ENCODE results near the gene ITIH1.
"Not testable (repeated sequence)": the region's sequence is repeated elsewhere in the genome, so short reads cannot be mapped to it uniquely, and the experiment has no call there.

Gene ITIH1

DNA sequence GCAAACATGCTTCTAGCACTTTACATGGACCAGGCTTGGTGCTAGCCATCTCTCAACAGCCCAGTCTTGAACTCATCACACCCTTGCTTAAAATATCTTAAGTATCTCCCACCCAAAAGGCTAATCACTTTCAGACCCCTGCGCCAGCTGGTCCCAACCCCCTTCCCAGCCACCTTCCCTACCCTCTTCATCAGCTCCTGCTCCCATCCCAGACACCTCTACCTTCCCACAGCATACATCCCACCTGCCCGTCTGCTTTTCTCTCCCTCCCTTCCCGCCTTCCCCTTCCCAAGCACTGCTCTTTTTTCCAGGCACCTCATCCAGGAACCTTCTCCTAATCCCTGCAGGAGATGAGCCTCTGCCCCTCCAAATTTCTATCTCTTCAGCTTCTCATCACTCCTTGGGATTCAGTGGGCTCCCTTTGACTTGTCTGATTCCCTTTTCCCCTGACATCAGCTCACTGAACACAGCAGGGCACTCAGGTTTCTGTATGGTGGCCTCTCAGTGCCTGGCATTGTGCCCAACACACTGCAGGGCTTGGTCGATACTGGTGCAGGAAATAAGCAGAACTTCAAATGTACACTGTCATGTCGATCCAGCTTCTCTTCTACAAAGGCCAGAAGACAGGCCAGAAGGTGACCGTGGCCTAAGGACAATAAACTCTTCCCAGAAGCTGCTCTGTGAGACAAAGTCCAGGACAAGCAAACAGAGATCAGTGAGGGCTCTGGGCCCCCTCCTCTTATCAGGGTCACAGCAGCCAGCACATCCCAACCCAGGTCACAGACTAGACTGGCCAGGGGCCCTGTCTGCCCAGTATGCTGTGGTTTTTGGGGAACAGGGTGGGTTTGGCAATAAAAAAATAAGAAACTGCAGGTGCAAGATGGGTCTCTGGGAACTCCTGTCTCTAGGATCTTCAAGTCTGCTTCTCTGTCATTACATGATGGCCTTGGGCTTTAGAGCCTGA lies 2.2 kb upstream of the ITIH1 start:
- DNase-seq = no peak

DNA sequence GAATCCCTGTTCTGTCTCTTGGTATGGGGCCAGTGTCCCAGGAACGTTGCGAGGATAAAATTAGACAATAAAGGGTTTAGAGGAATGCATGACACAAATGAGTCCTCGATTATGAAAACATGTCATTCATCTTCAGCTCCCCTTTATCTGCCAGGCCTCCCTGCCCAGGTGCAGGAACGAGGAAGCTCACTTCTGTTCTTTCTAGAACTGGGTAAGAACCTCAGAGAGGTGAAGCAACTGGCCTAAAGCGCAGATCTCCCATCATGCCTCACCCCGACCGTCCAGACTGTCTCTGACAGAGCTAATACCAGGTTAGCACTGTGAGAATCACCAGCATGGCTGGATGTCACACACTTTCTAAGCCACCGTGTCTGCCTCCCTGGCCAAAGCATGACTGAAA lies 1.5 kb upstream of the ITIH1 start:
- no peak for DNase-seq

DNA sequence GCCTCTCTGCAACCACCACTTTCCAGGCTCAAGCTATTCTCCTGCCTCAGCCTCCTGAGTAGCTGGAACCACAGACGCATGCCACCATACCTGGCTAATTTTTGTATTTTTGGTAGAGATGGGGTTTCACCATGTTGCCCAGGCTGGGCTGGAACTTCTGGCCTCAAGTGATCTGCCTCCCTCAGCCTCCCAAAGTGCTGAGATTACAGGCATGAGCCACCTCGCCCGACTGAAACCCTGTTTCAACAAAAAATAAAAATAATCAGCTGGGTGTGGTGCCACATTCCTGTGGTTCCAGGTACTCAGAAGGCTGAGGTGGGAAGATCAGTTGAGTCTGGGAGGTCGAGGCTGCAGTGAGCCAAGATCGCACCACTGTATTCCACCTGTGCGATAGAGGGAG lies 913 bp upstream of the ITIH1 start:
- DNase-seq = not testable (repeated sequence)

DNA sequence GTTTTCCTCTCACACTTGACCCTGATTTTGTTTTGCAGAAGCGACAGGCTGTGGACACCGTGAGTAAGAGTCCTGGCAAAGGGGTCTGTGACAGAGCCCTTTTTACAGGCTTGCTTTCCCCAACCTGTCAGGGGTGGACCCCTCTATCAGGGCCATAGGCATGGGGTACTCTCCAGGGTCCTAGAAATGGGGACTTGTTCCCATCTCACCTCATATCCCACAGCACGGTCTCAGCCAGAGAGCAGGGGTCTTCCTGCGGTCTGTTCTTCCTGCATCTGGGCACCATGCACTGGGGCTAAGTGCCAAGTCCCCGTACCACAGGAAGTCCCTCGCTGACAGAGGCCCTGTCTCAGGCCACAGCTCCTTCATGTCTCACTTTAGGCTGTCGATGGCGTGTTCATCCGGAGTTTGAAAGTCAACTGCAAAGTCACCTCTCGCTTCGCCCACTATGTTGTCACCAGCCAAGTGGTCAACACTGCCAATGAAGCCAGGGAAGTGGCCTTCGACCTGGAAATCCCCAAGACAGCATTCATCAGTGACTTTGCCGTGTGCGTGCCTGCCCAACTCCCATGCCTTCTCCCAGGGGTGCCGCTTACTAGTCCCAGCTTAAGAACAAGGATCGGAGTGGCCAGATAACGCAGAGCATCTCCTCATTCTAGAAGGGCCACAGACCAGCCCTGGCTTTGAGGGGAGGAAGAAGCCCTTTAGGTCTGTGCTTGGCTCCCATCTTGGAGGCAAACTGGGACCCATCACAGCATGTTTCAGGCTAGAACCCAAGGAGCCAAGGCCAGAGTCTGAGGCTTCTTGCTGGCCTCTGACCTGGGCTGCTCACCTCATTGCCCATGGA lies 783 bp downstream of the ITIH1 start:
- no peak for DNase-seq

DNA sequence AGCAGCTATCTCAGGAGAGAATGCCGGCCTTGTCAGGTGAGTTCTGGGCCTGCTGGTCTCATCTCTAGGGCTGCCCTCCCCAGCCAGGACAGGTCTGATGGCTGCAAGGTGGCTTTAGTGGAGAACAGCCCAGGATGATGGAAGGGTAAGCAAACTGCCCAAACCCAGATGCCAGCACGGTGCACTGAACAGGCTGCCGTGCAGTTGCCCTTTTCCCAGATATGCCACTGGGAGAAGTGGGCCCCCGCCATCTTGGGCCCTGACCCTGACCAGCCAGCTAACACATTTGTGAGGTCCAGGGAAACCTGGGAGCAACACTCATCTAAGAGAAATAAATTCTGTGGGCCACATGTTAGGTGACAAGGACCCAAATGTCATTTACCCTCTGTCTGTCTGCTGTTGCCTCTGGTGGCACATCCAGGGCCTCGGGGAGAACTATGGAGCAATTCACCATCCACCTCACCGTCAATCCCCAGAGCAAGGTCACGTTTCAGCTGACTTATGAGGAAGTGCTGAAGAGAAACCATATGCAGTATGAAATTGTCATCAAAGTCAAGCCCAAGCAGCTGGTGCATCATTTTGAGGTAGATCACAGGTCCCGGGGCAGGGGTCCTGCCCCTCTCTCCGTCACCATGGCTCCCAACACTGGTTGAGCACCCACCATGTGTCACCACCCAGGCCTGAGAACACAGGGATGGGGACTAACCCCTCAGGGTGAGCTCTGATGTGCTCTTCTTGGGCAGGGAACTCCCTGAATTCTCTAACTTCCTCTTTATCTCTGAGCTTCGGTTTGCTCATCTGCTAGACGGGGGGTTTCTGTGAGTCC lies 1.8 kb downstream of the ITIH1 start:
- peak; percentile 4 for DNase-seq

DNA sequence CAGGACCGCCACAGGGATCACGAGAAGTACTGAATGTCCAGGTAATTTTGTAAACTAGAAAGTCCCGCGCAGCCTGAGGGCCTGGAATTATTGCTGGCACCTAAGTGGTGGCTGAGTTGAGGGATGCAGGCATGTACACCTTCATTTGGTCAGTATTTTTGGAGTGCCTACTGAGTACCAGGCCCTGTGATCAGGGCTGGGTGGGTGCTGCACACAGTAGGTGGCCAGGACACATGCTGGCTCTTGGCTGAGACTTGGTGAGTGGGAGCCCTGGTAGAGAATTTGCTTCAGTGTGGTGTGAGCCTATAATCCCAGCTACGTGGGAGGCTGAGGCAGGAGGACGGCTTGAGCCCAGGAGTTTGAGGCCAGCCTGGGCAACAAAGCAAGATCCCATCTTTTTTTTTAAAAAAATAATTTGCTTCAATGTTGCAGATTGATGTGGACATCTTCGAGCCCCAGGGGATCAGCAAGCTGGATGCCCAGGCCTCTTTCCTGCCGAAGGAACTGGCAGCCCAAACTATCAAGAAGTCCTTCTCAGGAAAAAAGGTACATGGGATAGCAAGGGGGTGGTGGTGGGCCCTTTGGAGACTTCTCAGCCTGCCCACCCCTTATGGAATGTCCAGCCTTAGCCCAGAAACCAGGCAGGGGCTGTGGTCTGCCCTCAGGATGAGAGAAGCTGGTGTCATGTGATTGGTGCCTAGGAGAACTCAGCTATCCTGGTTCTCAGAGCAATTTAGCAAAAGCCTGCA lies 2.6 kb downstream of the ITIH1 start:
- no peak for DNase-seq

DNA sequence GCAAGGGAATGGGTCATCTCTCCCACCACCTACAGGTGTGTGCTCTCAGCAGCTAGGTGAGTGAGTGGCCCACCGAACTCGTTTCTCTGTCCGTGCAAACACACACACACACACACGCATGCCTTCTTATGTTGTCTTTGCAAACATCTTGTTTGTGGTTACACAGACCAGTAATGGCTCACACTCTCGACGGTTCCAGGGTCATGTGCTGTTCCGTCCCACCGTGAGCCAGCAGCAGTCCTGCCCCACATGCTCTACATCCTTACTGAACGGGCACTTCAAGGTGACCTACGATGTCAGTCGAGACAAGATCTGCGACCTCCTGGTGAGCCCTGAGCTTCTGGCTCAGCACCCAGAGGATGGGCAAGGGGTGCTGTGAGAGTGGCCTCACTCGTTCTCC lies 4.3 kb downstream of the ITIH1 start:
- DNase-seq = no peak

DNA sequence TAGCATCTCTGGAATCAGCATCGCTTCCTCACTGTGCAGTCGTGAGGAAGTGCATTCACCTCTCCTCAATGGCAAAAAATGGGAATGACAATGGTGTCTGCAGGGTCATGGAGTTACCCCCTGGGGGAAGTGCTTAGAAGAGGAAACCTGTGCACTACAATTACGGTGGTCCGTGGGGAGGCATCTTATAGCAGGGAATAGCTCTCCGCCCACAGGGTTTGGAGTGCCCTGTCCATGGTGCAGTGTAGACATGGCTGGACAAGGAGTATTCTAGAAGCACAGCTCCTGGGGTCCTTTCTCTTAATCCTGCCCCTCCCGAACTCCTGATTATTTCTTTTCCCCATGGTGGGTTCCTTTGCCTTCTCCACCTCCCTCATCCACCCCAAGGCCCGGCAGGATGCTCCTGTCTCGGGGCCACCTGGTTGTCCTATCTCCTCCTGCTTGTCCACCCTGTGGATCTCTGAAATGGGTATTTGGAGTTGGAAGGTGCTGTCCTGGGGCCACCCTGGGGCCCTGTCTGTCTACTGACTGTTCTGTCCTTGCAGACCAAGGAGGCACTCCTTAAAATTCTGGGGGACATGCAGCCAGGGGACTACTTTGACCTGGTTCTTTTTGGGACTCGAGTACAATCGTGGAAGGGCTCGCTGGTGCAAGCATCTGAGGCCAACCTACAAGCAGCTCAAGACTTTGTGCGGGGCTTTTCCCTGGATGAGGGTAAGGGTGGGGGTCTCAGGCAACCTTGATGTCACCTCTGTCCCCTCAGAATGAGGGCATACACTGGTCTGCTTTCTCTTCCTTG lies 5.2 kb downstream of the ITIH1 start:
- DNase-seq = no peak

DNA sequence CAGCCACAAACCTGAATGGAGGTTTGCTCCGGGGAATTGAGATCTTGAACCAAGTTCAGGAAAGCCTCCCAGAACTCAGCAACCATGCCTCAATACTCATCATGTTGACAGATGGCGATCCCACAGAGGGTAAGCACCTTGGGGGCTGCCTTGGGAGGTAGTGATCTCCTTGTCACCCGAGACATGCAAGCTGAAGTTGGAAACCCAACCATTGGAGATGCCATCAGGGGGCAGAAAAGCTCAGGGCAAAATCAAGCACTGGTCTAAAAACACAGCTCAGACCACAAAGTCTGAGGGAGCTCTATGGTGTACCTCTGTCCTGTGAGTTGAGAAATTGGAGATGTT lies 5.8 kb downstream of the ITIH1 start:
- DNase-seq = no peak

DNA sequence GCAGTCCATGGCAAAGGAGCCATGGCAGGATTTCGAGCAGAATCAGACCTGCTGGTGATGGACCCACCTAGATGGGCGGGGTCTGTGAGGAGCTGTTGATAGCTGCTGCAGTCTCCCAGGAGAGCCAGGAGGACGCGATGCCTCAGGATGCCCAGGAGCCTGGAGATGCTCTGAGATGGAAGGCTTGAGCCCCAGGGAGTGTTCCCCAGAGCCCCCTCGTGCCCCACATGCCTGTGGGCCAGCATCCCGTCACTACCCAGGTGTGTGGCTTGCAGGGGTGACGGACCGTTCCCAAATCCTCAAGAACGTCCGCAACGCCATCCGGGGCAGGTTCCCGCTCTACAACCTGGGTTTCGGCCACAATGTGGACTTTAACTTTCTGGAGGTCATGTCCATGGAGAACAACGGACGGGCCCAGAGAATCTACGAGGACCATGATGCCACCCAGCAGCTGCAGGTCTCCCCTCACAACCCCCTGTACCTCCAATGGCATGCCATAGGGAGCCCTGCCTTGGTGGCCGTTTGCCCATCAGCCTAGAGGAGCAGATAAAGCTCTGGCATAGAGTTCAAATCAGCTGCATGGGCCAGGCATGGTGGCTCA lies 6.7 kb downstream of the ITIH1 start:
- DNase-seq = no peak

DNA sequence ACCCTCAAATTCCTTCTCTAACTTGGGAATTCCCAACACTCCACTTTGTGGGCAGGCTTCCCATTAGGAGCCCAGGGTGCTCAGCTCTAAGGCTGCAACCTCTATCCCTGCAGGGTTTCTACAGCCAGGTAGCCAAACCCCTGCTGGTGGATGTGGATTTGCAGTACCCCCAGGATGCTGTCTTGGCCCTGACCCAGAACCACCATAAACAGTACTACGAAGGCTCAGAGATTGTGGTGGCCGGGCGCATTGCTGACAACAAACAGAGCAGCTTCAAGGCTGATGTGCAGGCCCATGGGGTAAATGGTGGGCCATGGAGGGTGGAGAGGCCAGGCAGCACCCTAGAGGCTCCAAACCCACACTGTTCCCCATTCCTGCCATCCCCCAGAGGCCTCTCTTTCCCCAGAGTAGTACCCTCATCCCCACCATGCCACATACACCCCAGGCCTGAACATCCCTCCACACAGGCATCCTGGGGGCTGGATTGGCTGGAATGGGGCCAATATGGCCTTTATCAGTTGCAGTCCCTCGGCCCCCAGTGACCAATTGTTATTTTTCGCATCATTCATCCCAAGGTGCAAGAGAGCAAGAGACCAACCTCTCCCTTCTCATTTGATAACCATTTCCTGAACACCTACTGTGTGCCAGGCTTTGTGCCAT lies 7.7 kb downstream of the ITIH1 start:
- no peak for DNase-seq

DNA sequence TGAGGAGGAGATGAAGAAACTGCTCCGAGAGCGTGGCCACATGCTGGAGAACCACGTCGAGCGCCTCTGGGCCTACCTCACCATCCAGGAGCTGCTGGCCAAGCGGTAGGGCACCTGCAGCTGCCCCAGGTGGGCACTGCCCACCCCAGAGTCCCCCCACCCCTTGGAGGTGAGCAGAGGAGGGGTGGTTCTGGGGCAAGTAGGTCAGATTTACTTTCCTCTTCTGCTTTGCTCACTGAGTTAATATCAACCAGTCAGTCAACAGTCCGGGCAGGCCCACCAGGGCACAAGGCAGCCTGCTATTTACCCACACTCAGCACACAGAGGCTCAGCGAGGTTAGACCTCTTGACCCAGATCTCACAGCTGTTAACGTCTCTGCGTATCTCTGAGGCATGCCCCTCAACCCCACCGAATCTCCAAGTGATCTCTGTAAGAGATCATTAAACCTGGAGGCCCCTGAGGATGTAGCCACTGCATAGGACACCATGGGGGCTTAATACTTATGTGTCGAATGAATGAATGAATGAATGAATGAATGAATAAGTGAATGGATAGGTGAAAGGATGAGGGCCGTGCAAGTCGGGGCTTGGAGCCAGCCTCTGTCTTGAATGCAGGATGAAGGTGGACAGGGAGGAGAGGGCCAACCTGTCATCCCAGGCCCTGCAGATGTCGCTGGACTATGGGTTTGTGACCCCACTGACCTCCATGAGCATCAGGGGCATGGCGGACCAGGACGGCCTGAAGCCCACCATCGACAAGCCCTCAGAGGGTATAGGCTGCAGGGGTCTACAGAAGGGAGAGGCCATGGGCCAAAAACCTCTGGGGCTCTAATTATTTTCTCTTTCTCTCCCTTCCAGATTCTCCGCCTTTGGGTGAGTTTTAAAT lies 9.2 kb downstream of the ITIH1 start:
- no peak for DNase-seq

DNA sequence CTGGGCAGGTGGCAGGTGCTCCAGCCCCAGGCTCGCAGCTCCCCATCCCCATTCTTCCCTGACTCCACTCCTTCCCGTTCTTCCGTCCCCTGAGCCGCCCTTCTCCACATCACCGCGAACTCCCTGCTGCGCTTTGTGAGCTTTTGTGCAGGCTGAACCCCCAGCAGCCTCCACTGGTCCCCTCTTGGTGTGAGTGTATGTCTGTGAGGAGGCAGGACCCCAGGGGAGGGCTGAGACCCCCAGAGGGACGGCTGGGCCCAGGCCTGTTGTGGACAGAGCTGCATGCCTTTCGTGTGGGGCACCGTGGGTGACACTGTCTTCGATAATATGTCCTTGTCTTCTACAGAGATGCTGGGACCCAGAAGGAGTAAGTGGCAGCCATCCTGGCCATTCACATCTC lies 9.8 kb downstream of the ITIH1 start:
- DNase-seq = no peak

DNA sequence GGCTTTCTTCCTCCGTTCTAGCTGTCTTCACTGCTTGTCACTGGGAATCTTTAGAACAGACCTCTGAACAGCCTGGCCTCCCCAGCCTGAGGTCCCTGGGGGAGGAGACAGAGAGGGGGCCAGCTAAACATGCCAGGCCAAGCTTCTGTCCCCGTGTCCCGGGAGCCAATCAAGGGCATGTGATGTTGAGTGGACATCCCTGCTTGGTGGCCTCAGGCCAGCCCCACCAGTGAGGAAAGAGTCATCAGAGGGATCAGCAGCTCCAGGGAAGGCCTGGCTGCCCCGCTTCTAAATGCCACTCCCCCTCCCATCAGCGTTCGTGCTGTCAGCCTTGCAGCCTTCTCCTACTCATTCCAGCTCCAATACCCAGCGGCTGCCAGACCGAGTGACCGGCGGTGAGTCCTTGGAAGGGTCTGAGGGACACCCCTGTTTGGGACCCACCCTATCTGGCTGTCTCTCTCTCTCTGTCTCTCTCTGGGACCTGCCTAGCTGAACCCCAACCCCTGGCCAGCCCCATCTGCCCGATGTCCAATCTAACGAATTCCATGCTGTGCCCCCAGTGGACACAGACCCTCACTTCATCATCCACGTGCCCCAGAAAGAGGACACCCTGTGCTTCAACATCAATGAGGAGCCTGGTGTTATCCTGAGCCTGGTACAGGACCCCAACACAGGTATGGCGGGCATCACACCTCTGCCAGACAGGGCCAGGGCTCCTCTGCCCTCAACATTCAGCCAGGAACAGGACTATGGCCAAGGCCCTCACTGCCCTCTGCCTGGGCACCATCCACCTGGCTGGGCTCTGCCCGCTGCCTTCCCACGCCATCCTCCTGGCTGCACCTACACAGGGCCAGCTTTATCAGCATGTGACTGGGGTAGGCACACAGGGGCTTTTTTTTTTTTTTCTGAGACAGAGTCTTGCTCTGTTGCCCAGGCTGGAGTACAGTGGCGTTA lies 10.6 kb downstream of the ITIH1 start:
- no peak for DNase-seq

DNA sequence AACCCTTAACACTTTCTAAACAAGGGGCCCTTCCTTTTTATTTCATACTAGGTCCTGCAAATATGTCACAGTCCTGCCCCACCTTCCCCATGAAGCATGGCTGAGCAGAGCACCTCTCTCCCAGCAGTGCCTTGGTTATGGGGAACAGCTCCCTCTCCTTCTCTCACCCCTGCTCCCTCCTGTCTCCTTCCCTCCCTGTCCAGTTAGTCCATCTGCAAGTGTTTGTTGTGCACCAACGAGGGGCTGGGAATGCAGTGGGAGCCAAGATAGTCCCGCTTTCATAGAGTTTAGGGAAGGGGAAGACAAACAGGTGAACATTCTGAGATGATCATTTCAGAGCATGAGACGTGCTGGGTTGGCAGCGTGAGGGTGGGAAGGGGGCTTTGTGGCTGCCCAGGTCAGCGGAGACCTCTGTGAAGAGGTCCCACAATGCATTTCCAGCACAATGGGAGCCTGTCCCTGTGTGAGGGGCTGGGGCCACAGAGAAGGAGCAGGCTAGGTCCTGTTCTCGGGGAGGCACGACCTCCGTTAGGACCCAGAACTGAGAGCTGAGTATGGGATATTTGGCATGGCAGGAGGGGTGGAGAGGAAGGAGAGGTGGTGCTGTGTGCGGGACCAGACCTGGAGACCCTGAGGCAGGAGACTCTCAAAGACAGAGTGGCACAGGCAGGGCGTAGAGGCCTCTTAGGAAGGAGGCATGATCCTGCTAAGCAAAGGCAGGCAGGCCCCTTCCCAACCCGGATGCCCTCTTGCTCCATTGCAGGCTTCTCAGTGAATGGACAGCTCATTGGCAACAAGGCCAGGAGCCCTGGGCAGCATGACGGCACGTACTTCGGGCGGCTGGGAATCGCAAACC lies 11.7 kb downstream of the ITIH1 start:
- no peak for DNase-seq

DNA sequence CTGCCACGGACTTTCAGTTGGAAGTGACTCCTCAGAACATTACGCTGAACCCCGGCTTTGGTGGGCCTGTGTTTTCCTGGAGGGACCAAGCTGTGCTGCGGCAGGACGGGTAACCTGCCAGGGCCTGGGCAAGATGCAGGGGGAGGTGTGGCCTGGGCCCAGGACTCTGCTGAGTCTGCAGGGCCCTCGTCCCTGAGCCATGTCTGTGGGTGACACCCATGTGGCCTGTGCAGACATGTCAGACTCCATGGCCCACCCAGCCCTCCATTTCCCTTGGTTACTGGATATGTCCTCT lies 12.3 kb downstream of the ITIH1 start:
- no peak for DNase-seq

DNA sequence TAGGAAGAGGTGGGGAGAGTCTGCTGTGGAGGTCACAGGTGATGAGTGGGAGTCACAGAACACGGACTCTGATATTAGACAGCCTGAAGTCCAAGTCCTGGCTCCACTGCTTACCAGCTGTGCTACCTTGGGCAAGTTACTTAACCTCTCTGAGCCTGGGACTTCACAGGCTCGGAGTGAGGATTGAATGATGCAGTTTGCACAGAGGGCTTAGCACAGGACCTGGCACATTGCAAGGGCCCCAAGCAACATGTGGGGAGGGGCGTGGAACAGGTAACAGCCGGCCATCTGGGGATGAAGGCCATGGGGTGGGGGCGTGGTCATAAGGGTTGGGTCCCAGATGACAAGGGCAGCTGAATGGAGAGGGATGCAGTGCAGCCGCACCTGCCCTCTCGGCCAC lies 12.9 kb downstream of the ITIH1 start:
- DNase-seq = no peak

DNA sequence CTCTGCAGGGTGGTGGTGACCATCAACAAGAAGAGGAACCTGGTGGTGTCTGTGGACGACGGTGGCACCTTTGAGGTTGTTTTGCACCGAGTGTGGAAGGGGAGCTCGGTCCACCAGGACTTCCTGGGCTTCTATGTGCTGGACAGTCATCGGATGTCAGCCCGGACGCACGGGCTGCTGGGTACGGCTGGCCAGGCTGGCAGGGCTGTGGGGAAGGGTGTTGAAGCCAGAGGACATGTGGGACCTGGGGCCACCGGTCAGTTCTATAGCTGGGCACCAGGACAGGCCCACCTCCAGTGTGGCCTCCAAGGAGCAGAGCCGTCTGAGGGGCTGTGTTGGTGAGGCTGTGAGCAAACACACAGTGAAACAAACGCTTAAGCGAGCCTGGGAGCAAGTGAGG lies 13.3 kb downstream of the ITIH1 start:
- DNase-seq = no peak

All from CD4-positive, alpha-beta T cell treated with Interleukin-4 for 4 hours (primary cell).